GM12878 (cell line): ENCODE measurements around the gene NKAIN2. TPM values are rescaled to one million over a fixed set of nuclear protein-coding genes. Genes with fewer than 3 reads are reported as not detected.

ENCODE experiments used
- ATAC-seq: fragments of 200-7000 bp; cut with Tn5 transposase; 3 replicates; pipeline ENCODE4 v1.9.1; 2020; ENCODE audit warnings: mild to moderate bottlenecking, moderate library complexity
- BruUV-seq: library from RNA; stranded (reverse); fragments of 400-500 nt; replicated peaks from 2 replicates; lab custom pipeline; 2021; lab: Mats Ljungman, UMichigan
- CTCF ChIA-PET: fragments of 300-600 bp; sonication (Branson Sonifier 250); formaldehyde crosslinking; extraction: SDS; loops from one replicate; lab custom pipeline; 2021; ENCODE audit warnings: inconsistent platforms; lab: Yijun Ruan, JAX
- POLR2A ChIA-PET: fragments of 350-600 bp; formaldehyde crosslinking; extraction: SDS; loops from one replicate; lab custom pipeline; 2021; ENCODE audit warnings: inconsistent platforms; lab: Charles Lee
- RAD21 ChIA-PET: fragments of 300-600 bp; sonication (Branson Sonifier 250); formaldehyde crosslinking; loops from one replicate; lab custom pipeline; 2023; ENCODE audit warnings: antibody characterized with exemption; ENCODE audit not compliant: unreplicated experiment; lab: Charles Lee
- SMC1A ChIA-PET: fragments of 300-600 bp; sonication (Branson Sonifier 250); formaldehyde crosslinking; loops from one replicate; lab custom pipeline; 2023; ENCODE audit not compliant: unreplicated experiment, uncharacterized antibody; lab: Charles Lee
- DNase-seq: peaks from one replicate; pipeline ENCODE4 v3.0.0-alpha.2; 2011; ENCODE audit warnings: low read depth, low spot score
- FAIRE-seq: peaks from 3 replicates; lab custom pipeline; 2011; peaks lifted over from hg19 to GRCh38; lab: Jason Lieb, UNC
- H2AFZ ChIP-seq: 2 replicates; pipeline ENCODE4 v1.6.0; 2011; ENCODE audit warnings: low read depth, low read length, control low read depth; ENCODE audit not compliant: control insufficient read depth
- H3K27ac ChIP-seq: 2 replicates; pipeline ENCODE4 v1.5.1; 2011; ENCODE audit warnings: control low read depth; ENCODE audit not compliant: control insufficient read depth, insufficient read depth
- H3K27me3 ChIP-seq, 2 experiments: replicated peaks in 1 of 2; 2 replicates each; pipeline versions ENCODE4 v1.6.0 to v1.6.1; 2011; ENCODE audit warnings: low read length in 1 of 2; ENCODE audit not compliant: control insufficient read depth in 2 of 2, insufficient read depth in 2 of 2
- H3K36me3 ChIP-seq, 2 experiments: 2 replicates each; pipeline ENCODE4 v1.5.1; 2011; ENCODE audit warnings: low read length in 1 of 2; ENCODE audit not compliant: control insufficient read depth in 2 of 2, insufficient read depth in 2 of 2
- H3K4me1 ChIP-seq: 2 replicates; pipeline ENCODE4 v1.6.1; 2011; ENCODE audit warnings: mild to moderate bottlenecking, low read length, moderate library complexity, mixed read lengths; ENCODE audit not compliant: control insufficient read depth, insufficient read depth
- H3K4me2 ChIP-seq: 2 replicates; pipeline ENCODE4 v1.6.0; 2011; ENCODE audit warnings: control low read depth; ENCODE audit not compliant: control insufficient read depth, insufficient read depth
- H3K4me3 ChIP-seq: fragments of 200-600 bp; sonication (generic); 2 replicates; pipeline ENCODE4 v1.5.1; 2016
- H3K79me2 ChIP-seq: 2 replicates; pipeline ENCODE4 v1.6.0; 2011; ENCODE audit warnings: low read length; ENCODE audit not compliant: control insufficient read depth, insufficient read depth
- H3K9ac ChIP-seq: 2 replicates; pipeline ENCODE4 v1.8.0; 2011; ENCODE audit warnings: low read length, control low read depth, mixed read lengths; ENCODE audit not compliant: control insufficient read depth, insufficient read depth
- H3K9me3 ChIP-seq: replicated peaks from 3 replicates; pipeline ENCODE4 v1.5.1; 2011; ENCODE audit warnings: mild to moderate bottlenecking, low read length; ENCODE audit not compliant: control insufficient read depth, insufficient read depth
- H4K20me1 ChIP-seq: 2 replicates; pipeline ENCODE4 v1.6.0; 2011; ENCODE audit not compliant: control insufficient read depth, insufficient read depth
- BCLAF1 ChIP-seq: fragments of 450-650 bp; IDR thresholded peaks from 2 replicates; pipeline ENCODE4 v1.6.1; 2017; ENCODE audit warnings: antibody characterized with exemption, mild to moderate bottlenecking, moderate library complexity
- BMI1 ChIP-seq: fragments of 450-650 bp; IDR thresholded peaks from 2 replicates; pipeline ENCODE4 v1.6.1; 2016; ENCODE audit warnings: mild to moderate bottlenecking, moderate library complexity, borderline replicate concordance
- EGR1 ChIP-seq, 2 experiments: IDR thresholded peaks; 1 replicate in 1 of 2; 2 replicates in 1 of 2; pipeline ENCODE4 v1.6.1; 2011 to 2012; ENCODE audit warnings: low read depth in 2 of 2, low read length in 2 of 2, borderline replicate concordance in 1 of 2, mild to moderate bottlenecking in 1 of 2, moderate library complexity in 1 of 2
- LARP7 ChIP-seq: fragments of 450-650 bp; IDR thresholded peaks from 2 replicates; pipeline ENCODE4 v1.6.1; 2017; ENCODE audit warnings: mild to moderate bottlenecking
- MEF2A ChIP-seq: IDR thresholded peaks from 2 replicates; pipeline ENCODE4 v1.6.1; 2011; ENCODE audit warnings: low read depth, mild to moderate bottlenecking, low read length, moderate library complexity; ENCODE audit not compliant: insufficient read depth
- NBN ChIP-seq: fragments of 450-650 bp; IDR thresholded peaks from 2 replicates; pipeline ENCODE4 v1.6.1; 2016
- NR2C1 ChIP-seq: fragments of 450-650 bp; IDR thresholded peaks from 2 replicates; pipeline ENCODE4 v1.6.1; 2017; ENCODE audit warnings: antibody characterized with exemption, mild to moderate bottlenecking, moderate library complexity
- NRF1 ChIP-seq: conservative IDR thresholded peaks from 2 replicates; pipeline ENCODE4 v1.6.1; 2011; ENCODE audit warnings: mild to moderate bottlenecking, low read depth, low read length, improper control_type of control experiment
- PML ChIP-seq: IDR thresholded peaks from 2 replicates; pipeline ENCODE4 v1.6.1; 2012; ENCODE audit warnings: low read length, inconsistent platforms
- RAD51 ChIP-seq: fragments of 450-650 bp; IDR thresholded peaks from 2 replicates; pipeline ENCODE4 v1.6.1; 2016; ENCODE audit warnings: moderate library complexity, mild to moderate bottlenecking, inconsistent platforms
- WGBS: methylation state at CpG from one replicate; pipeline ENCODE4 v1.1.6; 2016; ENCODE audit warnings: low lambda C conversion rate; ENCODE audit not compliant: insufficient replicate concordance, insufficient coverage; ENCODE audit errors: missing lambda C conversion rate; 5-methylcytosine and 5-hydroxymethylcytosine counted together
- in situ Hi-C: fragments of 300-500 bp; cut with MboI; formaldehyde crosslinking; loops from 9 replicates; pipeline ENCODE4 v1.14.3; 2018; ENCODE audit warnings: mixed read lengths
- intact Hi-C: fragments of 100-400 bp; cut with micrococcal nuclease; formaldehyde crosslinking; loops from one replicate; pipeline ENCODE4 v1.14.2; 2022; ENCODE audit not compliant: unreplicated experiment
- polyA plus RNA-seq, 11 experiments: library from polyadenylated mRNA; depleted of rRNA in 4 of 11; unstranded in 6 of 11; stranded (reverse) in 5 of 11; fragments of >200 nt; fragmentation: Nextera tagmentation in 4 of 11; fragmentation: Illumina TruSeq in 1 of 11; extraction: Ambion mirVana in 4 of 11; extraction: Trizol in 1 of 11; gene quantifications; 1 replicate in 1 of 11; 2 replicates in 10 of 11; pipeline versions ENCODE4 v1.2.1 to v1.2.3, GENCODE V29; 2011 to 2016; ENCODE audit warnings: inconsistent platforms in 2 of 11, missing spikeins in 2 of 11, low read depth in 1 of 11
- total RNA-seq, 4 experiments: library from RNA; depleted of rRNA in 3 of 4; stranded (reverse); fragments of >200 nt in 3 of 4; fragmentation: Illumina TruSeq in 1 of 4; extraction: Trizol in 1 of 4; gene quantifications; 2 replicates each; pipeline versions ENCODE4 v1.2.1 to v1.2.3, GENCODE V29; 2013 to 2021
- TF ChIP-seq, protein P1 (sequence below): fragments of 150-350 bp; IDR thresholded peaks from 2 replicates; pipeline ENCODE4 v1.6.1; 2016; ENCODE audit warnings: low read depth, low read length
- TF ChIP-seq, protein P2 (sequence below): fragments of 450-650 bp; IDR thresholded peaks from 2 replicates; pipeline ENCODE4 v1.6.1; 2017; ENCODE audit warnings: mild to moderate bottlenecking, low read depth, inconsistent platforms; ENCODE audit not compliant: poor library complexity, severe bottlenecking
- TF ChIP-seq, protein P3 (sequence below): IDR thresholded peaks from 2 replicates; pipeline ENCODE4 v1.6.1; 2011; ENCODE audit warnings: borderline replicate concordance, low read depth, mild to moderate bottlenecking, moderate library complexity, mixed read lengths, low read length; ENCODE audit not compliant: insufficient read depth; ENCODE audit errors: extremely low read length

NKAIN2 gene
- total and polyA plus RNA-seq, 10 of the 15 experiments (the other 5 are each of a cell fraction or from before 2014, with no cell fraction given) = not detected

DNA sequence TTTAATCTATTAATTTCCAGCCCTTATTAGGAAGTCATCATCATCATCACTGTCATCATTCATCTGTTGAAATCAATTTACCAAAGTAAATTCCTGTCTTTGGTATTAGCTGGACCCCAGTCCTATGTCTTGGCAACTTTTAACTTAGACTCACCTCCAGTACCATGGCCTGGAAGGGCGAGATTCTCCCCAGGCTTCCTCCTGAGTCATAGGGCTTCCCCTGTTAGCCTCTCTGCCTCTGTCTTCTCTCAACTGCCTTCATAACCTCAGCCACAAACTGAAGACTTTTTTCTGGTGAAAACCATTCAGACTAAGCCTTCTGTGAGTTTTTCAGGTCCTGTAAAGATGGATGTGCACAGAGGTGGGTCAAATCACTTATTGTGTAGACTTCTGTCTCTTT lies 95.0 kb downstream of the NKAIN2 start (continued):
- TF ChIP-seq, protein P1, sequence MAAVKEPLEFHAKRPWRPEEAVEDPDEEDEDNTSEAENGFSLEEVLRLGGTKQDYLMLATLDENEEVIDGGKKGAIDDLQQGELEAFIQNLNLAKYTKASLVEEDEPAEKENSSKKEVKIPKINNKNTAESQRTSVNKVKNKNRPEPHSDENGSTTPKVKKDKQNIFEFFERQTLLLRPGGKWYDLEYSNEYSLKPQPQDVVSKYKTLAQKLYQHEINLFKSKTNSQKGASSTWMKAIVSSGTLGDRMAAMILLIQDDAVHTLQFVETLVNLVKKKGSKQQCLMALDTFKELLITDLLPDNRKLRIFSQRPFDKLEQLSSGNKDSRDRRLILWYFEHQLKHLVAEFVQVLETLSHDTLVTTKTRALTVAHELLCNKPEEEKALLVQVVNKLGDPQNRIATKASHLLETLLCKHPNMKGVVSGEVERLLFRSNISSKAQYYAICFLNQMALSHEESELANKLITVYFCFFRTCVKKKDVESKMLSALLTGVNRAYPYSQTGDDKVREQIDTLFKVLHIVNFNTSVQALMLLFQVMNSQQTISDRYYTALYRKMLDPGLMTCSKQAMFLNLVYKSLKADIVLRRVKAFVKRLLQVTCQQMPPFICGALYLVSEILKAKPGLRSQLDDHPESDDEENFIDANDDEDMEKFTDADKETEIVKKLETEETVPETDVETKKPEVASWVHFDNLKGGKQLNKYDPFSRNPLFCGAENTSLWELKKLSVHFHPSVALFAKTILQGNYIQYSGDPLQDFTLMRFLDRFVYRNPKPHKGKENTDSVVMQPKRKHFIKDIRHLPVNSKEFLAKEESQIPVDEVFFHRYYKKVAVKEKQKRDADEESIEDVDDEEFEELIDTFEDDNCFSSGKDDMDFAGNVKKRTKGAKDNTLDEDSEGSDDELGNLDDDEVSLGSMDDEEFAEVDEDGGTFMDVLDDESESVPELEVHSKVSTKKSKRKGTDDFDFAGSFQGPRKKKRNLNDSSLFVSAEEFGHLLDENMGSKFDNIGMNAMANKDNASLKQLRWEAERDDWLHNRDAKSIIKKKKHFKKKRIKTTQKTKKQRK = no peak

- Histone ChIP-seq H3K27ac (no peak overlapping the region), H3K4me3 (no peak overlapping the region), H3K4me1 (no peaks in the 10 kb centered on the region), H3K9me3 (no peaks in the 10 kb centered on the region), H3K9ac (no peak overlapping the region), H3K4me2 (no peak overlapping the region), H3K27me3 (no peaks in the 10 kb centered on the region), H4K20me1 (no peaks in the 10 kb centered on the region), H2AFZ (no peak overlapping the region)
- CTCF ChIA-PET = no interaction called here
- DNase-seq = no peak
- BruUV-seq = no TSS peak
- no peak for FAIRE-seq
- SMC1A ChIA-PET = no interaction called here
- in situ Hi-C loops (no loop called here), intact Hi-C loops (no loop called here)
- no peak for TF ChIP-seq MEF2A
- TF ChIP-seq NR2C1 = no peak
- TF ChIP-seq BCLAF1 = no peak
- no peak for TF ChIP-seq NRF1
- TF ChIP-seq, protein P2, sequence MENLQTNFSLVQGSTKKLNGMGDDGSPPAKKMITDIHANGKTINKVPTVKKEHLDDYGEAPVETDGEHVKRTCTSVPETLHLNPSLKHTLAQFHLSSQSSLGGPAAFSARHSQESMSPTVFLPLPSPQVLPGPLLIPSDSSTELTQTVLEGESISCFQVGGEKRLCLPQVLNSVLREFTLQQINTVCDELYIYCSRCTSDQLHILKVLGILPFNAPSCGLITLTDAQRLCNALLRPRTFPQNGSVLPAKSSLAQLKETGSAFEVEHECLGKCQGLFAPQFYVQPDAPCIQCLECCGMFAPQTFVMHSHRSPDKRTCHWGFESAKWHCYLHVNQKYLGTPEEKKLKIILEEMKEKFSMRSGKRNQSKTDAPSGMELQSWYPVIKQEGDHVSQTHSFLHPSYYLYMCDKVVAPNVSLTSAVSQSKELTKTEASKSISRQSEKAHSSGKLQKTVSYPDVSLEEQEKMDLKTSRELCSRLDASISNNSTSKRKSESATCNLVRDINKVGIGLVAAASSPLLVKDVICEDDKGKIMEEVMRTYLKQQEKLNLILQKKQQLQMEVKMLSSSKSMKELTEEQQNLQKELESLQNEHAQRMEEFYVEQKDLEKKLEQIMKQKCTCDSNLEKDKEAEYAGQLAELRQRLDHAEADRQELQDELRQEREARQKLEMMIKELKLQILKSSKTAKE = no peak
- no peak for TF ChIP-seq NBN
- no peak for TF ChIP-seq EGR1 (IDR thresholded peaks at IDR 0.05; ENCODE audit: borderline replicate concordance in 1 of 2, low read depth in 2 of 2, low read length in 2 of 2)
- TF ChIP-seq RAD51 = no peak
- no peak for TF ChIP-seq LARP7
- TF ChIP-seq PML = no peak
- TF ChIP-seq BMI1 = no peak
- TF ChIP-seq, protein P3, sequence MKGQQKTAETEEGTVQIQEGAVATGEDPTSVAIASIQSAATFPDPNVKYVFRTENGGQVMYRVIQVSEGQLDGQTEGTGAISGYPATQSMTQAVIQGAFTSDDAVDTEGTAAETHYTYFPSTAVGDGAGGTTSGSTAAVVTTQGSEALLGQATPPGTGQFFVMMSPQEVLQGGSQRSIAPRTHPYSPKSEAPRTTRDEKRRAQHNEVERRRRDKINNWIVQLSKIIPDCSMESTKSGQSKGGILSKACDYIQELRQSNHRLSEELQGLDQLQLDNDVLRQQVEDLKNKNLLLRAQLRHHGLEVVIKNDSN = no peak
- TF ChIP-seq, all 136 proteins: peak for 0
- ChIA-PET RAD21 (no interaction called here), POLR2A (no interaction called here)
- Histone ChIP-seq H3K36me3 (no peaks in the 10 kb centered on the region), H3K79me2 (no peaks in the 10 kb centered on the region)
- WGBS = 39% methylated on average over 6 of the region's 6 CpGs
- ATAC-seq = no peak
Measured at GRCh38 chr6:123899745-123900144, 96.1 kb downstream of the NKAIN2 start.
